PC-3 (cell line): ENCODE measurements around the gene MIPOL1.

Source experiments
- EZH2phosphoT487 ChIP-seq: fragments of 300-600 bp; sonication (generic); IDR thresholded peaks from 2 replicates; pipeline ENCODE4 v1.6.1; 2018; ENCODE audit warnings: mild to moderate bottlenecking, antibody characterized with exemption, low read length, borderline replicate concordance
- TF ChIP-seq, protein P1 (sequence below): fragments of 300-600 bp; sonication (generic); conservative IDR thresholded peaks from 2 replicates; pipeline ENCODE4 v1.5.1; 2017; ENCODE audit warnings: antibody characterized with exemption, low read depth, mild to moderate bottlenecking, low read length

DNA sequence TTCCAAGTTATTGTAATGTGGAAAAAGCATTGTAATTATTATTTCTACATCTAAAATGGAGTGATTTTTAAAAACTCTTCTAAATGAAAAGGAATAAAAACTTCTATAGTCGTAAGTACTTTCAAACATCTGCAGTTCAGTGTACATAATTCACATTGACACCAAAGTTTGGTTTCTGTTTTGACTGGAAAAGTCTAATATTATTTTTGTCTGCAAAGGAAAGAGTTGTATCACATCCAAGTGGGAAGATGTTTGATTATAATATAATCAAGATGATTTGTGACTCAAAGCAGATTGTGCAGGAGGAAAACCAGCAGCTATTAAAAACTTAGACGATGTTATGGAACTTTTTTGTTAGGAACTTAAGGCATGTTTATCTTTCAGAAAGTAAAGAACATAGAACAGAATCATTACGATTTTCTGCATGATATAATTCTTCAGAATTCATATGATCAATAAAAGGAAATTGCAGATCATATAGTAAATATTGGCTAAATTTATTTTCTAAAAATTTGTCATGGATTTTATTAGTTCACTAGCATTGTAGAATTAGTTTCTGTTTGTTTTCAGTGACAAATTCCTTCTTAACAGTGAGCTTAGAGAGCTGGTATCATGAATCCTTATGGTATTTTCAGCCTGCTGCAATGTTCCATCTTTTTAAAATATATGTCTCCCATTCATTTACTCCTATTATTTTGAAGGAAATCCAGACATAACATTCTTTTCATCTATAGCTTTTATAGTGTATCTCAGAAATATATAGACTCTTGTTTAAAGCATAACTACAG, 145.8 kb downstream of the MIPOL1 start:
- TF ChIP-seq, protein P1, sequence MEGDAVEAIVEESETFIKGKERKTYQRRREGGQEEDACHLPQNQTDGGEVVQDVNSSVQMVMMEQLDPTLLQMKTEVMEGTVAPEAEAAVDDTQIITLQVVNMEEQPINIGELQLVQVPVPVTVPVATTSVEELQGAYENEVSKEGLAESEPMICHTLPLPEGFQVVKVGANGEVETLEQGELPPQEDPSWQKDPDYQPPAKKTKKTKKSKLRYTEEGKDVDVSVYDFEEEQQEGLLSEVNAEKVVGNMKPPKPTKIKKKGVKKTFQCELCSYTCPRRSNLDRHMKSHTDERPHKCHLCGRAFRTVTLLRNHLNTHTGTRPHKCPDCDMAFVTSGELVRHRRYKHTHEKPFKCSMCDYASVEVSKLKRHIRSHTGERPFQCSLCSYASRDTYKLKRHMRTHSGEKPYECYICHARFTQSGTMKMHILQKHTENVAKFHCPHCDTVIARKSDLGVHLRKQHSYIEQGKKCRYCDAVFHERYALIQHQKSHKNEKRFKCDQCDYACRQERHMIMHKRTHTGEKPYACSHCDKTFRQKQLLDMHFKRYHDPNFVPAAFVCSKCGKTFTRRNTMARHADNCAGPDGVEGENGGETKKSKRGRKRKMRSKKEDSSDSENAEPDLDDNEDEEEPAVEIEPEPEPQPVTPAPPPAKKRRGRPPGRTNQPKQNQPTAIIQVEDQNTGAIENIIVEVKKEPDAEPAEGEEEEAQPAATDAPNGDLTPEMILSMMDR: no peak
- TF ChIP-seq EZH2phosphoT487: no peak
